ENCODE measurements around the gene ZFPM1.

DNA sequence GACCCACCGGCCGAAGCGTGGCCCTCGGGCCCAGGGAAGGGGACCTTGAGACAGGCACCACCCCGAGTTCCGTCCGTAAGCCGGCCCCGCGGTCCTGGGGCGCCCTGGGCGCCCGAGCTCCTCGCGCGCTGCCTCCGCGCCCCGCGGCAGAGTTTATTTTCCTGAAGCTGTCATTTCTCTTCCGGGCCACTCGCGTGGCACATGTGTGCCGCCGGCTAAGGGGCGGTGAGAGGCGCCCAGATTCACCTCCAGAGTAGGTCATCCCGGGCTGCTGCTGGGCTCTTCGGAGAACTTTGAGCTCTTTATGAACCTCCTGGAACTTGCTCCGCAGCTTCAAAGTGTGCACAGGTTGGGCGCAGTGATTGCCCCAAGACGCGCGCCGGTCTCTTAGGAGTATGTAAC, 117.6 kb downstream of the ZFPM1 start:
- TF ChIP-seq, protein P1, sequence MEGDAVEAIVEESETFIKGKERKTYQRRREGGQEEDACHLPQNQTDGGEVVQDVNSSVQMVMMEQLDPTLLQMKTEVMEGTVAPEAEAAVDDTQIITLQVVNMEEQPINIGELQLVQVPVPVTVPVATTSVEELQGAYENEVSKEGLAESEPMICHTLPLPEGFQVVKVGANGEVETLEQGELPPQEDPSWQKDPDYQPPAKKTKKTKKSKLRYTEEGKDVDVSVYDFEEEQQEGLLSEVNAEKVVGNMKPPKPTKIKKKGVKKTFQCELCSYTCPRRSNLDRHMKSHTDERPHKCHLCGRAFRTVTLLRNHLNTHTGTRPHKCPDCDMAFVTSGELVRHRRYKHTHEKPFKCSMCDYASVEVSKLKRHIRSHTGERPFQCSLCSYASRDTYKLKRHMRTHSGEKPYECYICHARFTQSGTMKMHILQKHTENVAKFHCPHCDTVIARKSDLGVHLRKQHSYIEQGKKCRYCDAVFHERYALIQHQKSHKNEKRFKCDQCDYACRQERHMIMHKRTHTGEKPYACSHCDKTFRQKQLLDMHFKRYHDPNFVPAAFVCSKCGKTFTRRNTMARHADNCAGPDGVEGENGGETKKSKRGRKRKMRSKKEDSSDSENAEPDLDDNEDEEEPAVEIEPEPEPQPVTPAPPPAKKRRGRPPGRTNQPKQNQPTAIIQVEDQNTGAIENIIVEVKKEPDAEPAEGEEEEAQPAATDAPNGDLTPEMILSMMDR (IDR thresholded peaks at IDR 0.05; ENCODE audit: low read depth, low read length, missing input control): no peak
- TF ChIP-seq GABPA (IDR thresholded peaks at IDR 0.05 in 1 of 2, conservative IDR thresholded peaks at IDR 0.05 in 1 of 2): no peak
- TF ChIP-seq, protein P2, sequence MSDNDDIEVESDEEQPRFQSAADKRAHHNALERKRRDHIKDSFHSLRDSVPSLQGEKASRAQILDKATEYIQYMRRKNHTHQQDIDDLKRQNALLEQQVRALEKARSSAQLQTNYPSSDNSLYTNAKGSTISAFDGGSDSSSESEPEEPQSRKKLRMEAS (IDR thresholded peaks at IDR 0.05): no peak
- TF ChIP-seq JUND (IDR thresholded peaks at IDR 0.05): no peak
- no peak for TF ChIP-seq EGR1 (IDR thresholded peaks at IDR 0.05; ENCODE audit: low read depth in 2 of 2)
- TF ChIP-seq, protein P3, sequence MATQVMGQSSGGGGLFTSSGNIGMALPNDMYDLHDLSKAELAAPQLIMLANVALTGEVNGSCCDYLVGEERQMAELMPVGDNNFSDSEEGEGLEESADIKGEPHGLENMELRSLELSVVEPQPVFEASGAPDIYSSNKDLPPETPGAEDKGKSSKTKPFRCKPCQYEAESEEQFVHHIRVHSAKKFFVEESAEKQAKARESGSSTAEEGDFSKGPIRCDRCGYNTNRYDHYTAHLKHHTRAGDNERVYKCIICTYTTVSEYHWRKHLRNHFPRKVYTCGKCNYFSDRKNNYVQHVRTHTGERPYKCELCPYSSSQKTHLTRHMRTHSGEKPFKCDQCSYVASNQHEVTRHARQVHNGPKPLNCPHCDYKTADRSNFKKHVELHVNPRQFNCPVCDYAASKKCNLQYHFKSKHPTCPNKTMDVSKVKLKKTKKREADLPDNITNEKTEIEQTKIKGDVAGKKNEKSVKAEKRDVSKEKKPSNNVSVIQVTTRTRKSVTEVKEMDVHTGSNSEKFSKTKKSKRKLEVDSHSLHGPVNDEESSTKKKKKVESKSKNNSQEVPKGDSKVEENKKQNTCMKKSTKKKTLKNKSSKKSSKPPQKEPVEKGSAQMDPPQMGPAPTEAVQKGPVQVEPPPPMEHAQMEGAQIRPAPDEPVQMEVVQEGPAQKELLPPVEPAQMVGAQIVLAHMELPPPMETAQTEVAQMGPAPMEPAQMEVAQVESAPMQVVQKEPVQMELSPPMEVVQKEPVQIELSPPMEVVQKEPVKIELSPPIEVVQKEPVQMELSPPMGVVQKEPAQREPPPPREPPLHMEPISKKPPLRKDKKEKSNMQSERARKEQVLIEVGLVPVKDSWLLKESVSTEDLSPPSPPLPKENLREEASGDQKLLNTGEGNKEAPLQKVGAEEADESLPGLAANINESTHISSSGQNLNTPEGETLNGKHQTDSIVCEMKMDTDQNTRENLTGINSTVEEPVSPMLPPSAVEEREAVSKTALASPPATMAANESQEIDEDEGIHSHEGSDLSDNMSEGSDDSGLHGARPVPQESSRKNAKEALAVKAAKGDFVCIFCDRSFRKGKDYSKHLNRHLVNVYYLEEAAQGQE (IDR thresholded peaks at IDR 0.05): no peak
- TF ChIP-seq, protein P4, sequence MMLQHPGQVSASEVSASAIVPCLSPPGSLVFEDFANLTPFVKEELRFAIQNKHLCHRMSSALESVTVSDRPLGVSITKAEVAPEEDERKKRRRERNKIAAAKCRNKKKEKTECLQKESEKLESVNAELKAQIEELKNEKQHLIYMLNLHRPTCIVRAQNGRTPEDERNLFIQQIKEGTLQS (IDR thresholded peaks at IDR 0.05): no peak
- TF ChIP-seq RAD21 (IDR thresholded peaks at IDR 0.05): no peak
- TF ChIP-seq TAF1 (conservative IDR thresholded peaks at IDR 0.05): no peak
- TF ChIP-seq YY1 (IDR thresholded peaks at IDR 0.05): no peak
- TF ChIP-seq SP1 (IDR thresholded peaks at IDR 0.05): no peak
- TF ChIP-seq FOXA1 (IDR thresholded peaks at IDR 0.05): no peak
- no peak for TF ChIP-seq RXRA (IDR thresholded peaks at IDR 0.05)
- TF ChIP-seq, protein P5, sequence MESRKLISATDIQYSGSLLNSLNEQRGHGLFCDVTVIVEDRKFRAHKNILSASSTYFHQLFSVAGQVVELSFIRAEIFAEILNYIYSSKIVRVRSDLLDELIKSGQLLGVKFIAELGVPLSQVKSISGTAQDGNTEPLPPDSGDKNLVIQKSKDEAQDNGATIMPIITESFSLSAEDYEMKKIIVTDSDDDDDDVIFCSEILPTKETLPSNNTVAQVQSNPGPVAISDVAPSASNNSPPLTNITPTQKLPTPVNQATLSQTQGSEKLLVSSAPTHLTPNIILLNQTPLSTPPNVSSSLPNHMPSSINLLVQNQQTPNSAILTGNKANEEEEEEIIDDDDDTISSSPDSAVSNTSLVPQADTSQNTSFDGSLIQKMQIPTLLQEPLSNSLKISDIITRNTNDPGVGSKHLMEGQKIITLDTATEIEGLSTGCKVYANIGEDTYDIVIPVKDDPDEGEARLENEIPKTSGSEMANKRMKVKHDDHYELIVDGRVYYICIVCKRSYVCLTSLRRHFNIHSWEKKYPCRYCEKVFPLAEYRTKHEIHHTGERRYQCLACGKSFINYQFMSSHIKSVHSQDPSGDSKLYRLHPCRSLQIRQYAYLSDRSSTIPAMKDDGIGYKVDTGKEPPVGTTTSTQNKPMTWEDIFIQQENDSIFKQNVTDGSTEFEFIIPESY (IDR thresholded peaks at IDR 0.05): no peak

Data from liver (tissue), 3 donors.